ENCODE data around the gene KRR1. TPM values are rescaled to one million over a fixed set of nuclear protein-coding genes. Genes with fewer than 3 reads are reported as not detected.
A peak's percentile ranks its signal among the peaks of the same experiment; 100 is the strongest.
"Not testable (repeated sequence)": the region's sequence is repeated elsewhere in the genome, so short reads cannot be mapped to it uniquely, and the experiment has no call there.

KRR1 gene
- total RNA-seq, 5 donors from 2014 or later (not counting 1 experiment from before 2014, with no cell fraction given): 53.7 to 122 (median 66.5) TPM

DNA sequence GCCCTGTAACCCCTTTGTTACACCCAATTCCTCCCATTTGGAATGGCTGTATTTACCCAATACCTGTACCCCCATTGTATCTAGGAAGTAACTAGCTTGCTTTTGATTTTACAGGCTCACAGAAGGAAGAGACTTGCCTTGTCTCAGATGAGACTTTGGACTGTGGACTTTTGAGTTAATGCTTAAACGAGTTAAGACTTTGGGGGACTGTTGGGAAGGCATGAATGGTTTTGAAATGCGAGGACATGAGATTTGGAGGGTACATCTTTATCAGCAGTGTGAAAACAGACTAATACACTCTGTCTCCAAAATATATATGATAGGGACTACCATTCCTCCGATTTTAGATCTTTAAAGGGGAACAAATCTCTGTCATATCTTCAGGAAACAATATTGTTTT is 69.0 kb downstream of the KRR1 start:
- WGBS (ENCODE audit: insufficient coverage): no CpG with 5 or more reads among the region's 3 CpGs
- H3K27ac ChIP-seq (ENCODE audit: low read length); H3K27me3 ChIP-seq (replicated peaks in 1 of 2; ENCODE audit: control insufficient read depth in 2 of 2, extremely low read depth in 1 of 2, insufficient read depth in 2 of 2, low read length in 1 of 2); H3K27ac Mint-ChIP-seq; H3K9me3 ChIP-seq; ATAC-seq (replicated peaks in 1 of 4); H3K4me3 ChIP-seq (ENCODE audit: control insufficient read depth in 1 of 2, extremely low read depth in 1 of 2, low read length in 1 of 2); DNase-seq; H3K9me3 Mint-ChIP-seq; H3K36me3 ChIP-seq (ENCODE audit: control insufficient read depth in 2 of 2, extremely low read depth in 1 of 2, insufficient read depth in 1 of 2, low read length in 1 of 2); H3K4me3 Mint-ChIP-seq; H3K36me3 Mint-ChIP-seq: not testable (repeated sequence)
- Mint-ChIP-seq H3K27me3 (peaks cover 4 to 13% of the 10 kb centered on the region in 2 donors), H3K4me1 (peaks cover 0 to 15% (median 5%) of the 10 kb centered on the region in 3 donors)
- CTCF ChIA-PET: interaction anchor here (0.6 to 0.7 kb wide), 2 partner anchors 15 to 37 kb away, joined by 3 to 4 read pairs; no protein-coding TSS in a partner anchor
- POLR2A ChIA-PET: interaction anchor here (0.6 kb wide), 2 partner anchors 14 to 43 kb away, joined by 3 read pairs; no protein-coding TSS in a partner anchor
- H3K4me1 ChIP-seq (ENCODE audit: control insufficient read depth in 1 of 2, extremely low read depth in 1 of 2, insufficient read depth in 2 of 2, low read length in 2 of 2): peaks cover 0 to 12% of the 10 kb centered on the region in 2 experiments

DNA sequence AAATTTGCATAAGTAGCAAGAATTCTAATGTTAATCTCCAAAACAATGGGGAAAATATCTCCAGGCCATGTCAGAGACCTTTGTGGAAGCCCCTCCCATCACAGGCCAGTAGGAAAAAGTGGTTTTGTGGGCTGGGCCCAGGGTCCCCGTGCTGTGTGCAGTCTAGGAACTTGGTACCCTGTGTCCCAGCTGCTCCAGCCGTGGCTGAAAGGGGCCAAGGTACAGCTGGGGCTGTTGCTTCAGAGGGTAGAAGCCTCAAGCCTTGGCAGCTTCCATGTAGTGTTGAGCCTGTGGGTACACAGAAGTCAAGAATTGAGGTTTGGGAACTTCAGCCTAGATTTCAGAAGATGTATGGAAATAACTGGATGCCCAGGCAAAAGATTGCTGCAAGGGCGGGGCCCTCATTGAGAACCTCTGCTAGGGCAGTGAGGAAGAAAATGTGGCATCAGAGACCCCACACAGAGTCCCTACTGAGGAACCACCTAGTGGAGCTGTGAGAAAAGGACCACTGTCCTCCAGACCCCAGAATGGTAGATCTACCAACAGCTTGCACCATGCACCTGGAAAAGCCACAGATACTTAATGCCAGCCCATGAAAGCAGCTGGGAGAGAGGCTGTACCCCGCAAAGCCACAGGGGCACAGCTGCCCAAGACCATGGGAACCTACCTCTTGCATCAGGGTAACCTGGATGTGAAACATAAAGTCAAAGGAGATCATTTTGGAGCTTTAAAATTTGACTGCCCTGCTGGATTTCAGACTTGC is 69.5 kb downstream of the KRR1 start:
- H3K27me3 ChIP-seq (replicated peaks in 1 of 2; ENCODE audit: control insufficient read depth in 2 of 2, extremely low read depth in 1 of 2, insufficient read depth in 2 of 2, low read length in 1 of 2); H3K4me3 ChIP-seq (ENCODE audit: control insufficient read depth in 1 of 2, extremely low read depth in 1 of 2, low read length in 1 of 2); POLR2A ChIA-PET; H3K4me3 Mint-ChIP-seq; ATAC-seq (replicated peaks in 1 of 4); H3K27ac ChIP-seq (ENCODE audit: low read length); H3K9me3 ChIP-seq; H3K9me3 Mint-ChIP-seq; H3K36me3 Mint-ChIP-seq; H3K36me3 ChIP-seq (ENCODE audit: control insufficient read depth in 2 of 2, extremely low read depth in 1 of 2, insufficient read depth in 1 of 2, low read length in 1 of 2); H3K27ac Mint-ChIP-seq: not testable (repeated sequence)
- peak in 1 of 35 experiments; percentile 11 for DNase-seq
- Mint-ChIP-seq H3K4me1 (peaks cover 0 to 16% (median 5%) of the 10 kb centered on the region in 3 donors), H3K27me3 (peaks cover 4 to 13% of the 10 kb centered on the region in 2 donors)
- peaks cover 0 to 12% of the 10 kb centered on the region in 2 experiments for H3K4me1 ChIP-seq (ENCODE audit: control insufficient read depth in 1 of 2, extremely low read depth in 1 of 2, insufficient read depth in 2 of 2, low read length in 2 of 2)
- CTCF ChIA-PET: interaction anchor here in 1 of 2 donors (0.6 kb wide), 1 partner anchor 38 kb away, joined by 4 read pairs; no protein-coding TSS in a partner anchor
- WGBS (ENCODE audit: insufficient coverage): 50% methylated on average over 3 of the region's 4 CpGs

Other genes with a start within 250 kb of the KRR1 start
- gene CAPS2, start 181.3 kb downstream of the KRR1 start, total RNA-seq: 1 to 10 TPM; 2.4 to 4.7 (median 4.4) TPM
- not detected for gene GLIPR1L1, start 176.9 kb downstream of the KRR1 start, total RNA-seq
- 1 to 10 TPM in 2 of 5 donors, under 1 TPM in 3; 0.51 to 2.9 (median 0.72) TPM for gene GLIPR1L2, start 120.5 kb downstream of the KRR1 start, total RNA-seq
- gene GLIPR1, start 30.9 kb downstream of the KRR1 start, total RNA-seq: 100 to 1,000 TPM in 1 of 5 donors, 10 to 100 TPM in 4; 42.9 to 102 (median 53.5) TPM